ENCODE measurements around the gene PRKAG2.

- TF ChIP-seq CTCF (IDR thresholded peaks at IDR 0.05), result no peak
- TF ChIP-seq POLR2AphosphoS5 (IDR thresholded peaks at IDR 0.05), result no peak
- no peak for TF ChIP-seq POLR2A (IDR thresholded peaks at IDR 0.05)
- TF ChIP-seq EP300 (IDR thresholded peaks at IDR 0.05; ENCODE audit: low read depth), result no peak
Measured at GRCh38 chr7:151776446-151776845, 100.5 kb downstream of the PRKAG2 start.

All from transverse colon (tissue), 4 donors.